Measurements from ENCODE around the gene ARFRP1.

The ARFRP1 gene

DNA sequence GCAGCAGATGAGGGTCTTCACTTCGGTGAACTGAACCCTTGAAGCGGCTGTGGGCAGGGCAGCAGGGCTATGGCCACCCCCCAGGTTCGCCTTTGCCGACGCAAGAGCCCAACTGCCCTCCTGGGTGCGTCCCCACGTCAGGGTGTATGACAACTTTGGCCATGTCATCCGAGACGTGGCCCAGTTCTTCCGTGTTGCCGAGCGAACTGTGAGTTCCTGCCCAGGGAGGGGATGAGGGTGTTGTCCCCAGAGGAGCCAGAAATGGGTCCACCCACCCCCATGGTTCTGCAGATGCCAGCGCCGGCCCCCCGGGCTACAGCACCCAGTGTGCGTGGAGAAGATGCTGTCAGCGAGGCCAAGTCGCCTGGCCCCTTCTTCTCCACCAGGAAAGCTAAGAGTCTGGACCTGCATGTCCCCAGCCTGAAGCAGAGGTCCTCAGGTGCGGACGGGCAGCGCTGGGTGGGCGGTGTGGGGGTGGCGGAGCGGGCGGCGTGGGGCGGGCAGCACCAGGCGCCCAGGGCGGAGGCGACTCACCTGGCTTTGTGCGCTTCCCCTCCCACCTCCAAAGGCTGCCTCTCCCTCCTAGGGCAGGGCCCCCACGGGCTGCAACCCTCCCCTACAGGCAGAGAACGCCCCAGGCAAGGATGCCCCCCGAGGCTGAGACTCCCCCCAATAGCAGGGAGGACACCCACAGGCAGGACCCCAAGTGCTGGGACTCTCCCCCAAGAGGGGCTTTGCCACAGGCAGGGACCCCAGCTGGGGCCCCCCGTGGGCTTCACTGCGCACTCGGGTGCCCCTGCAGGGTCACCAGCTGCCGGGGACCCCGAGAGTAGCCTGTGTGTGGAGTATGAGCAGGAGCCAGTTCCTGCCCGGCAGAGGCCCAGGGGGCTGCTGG is 17.5 kb downstream of the ARFRP1 start:
- DNase-seq = no peak

DNA sequence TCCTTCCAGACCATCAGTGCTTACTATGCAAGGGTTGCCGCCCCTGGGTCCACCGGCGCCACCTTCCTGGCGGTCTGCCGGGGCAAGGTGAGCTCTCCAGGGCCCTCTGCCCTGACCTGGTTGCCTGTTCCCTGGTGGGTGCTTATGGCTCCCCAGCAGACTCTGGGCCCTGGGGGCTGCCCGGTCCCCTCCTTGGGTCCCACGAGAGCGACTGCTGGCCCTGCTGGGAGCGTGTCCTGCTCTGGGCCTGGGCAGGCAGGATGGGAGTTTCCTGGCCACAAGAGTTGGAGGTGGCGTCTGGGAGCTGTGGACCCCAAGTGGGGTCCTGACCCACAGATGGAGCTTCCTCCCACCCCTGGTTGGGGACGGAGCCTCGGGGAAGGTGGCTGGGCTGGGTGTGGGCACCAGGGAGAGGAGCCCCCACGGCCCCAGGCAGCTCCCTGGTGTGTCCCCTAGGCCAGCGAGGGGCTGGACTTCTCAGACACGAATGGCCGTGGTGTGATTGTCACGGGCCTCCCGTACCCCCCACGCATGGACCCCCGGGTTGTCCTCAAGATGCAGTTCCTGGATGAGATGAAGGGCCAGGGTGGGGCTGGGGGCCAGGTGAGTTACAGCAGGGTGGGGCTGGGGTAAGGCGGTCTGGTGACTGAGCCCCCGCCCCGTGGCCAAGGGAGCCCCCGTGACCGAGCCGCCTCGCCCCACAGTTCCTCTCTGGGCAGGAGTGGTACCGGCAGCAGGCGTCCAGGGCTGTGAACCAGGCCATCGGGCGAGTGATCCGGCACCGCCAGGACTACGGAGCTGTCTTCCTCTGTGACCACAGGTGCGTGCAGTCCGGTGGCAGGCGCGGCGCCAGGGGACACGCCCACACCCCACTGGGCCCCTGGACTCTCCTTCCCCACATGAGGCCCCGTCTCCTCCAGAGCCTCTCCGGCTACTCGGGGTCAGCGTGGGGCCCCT is 18.5 kb downstream of the ARFRP1 start:
- DNase-seq = no peak

DNA sequence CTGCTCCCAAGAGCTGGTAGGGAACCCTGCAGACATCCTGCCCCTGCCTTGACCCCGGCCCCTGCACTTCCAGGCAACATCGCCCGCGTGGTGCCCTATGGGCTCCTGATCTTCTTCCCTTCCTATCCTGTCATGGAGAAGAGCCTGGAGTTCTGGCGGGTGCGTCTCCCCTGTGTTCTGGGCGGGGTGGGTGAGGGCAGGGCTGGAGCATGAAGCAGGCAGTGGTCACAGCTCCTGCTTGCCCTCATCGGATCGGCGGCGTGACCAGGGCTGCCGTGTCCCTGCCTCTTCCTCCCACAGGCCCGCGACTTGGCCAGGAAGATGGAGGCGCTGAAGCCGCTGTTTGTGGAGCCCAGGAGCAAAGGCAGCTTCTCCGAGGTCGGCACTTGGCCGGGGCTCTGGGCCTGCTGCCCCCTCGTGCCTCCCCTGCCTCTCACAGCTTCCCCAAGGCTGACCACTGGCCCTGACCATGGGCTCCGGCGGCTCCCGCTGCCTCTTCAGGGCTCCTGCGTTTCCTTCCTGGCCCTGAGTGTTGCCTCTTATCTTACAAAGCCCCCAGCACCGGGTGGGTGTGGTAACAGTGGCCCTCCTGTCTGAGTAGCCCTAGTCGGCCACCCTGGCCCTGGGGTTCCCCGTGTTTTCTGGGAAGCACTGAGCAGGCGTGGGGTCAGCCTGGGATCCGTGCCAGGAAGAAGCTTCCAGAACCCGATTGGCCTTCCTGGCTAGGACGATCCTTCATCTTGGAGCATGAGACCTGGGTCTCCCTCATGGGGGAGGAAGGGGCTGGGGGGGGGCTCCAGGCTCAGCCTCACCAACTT is 19.3 kb downstream of the ARFRP1 start:
- no peak for DNase-seq

DNA sequence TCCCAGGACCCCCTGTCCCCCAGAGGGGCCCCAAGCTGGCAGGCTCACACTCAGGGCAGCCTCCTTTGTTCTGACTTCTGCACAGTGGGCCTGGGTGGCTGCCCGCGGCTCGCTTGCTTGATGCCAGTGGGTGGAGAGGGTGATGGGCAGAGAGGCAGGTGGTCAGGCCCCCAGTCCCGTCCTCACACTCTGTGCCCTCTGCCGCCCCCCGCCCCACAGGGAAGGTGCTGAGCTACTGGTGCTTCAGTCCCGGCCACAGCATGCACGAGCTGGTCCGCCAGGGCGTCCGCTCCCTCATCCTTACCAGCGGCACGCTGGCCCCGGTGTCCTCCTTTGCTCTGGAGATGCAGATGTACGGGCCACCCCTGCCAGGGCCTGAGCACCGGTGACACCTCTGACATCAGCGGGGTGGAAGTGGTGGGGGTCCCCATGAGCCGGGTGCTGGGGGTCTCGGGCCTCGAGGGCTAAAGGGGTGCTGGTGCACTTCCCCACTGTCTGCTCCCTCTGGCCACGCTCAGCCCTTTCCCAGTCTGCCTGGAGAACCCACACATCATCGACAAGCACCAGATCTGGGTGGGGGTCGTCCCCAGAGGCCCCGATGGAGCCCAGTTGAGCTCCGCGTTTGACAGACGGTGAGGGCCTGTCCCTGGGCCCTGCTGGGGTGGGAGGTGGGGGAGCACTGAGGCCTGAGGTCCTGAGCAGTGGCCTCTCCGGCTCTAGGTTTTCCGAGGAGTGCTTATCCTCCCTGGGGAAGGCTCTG is 20.2 kb downstream of the ARFRP1 start:
- DNase-seq = no peak

DNA sequence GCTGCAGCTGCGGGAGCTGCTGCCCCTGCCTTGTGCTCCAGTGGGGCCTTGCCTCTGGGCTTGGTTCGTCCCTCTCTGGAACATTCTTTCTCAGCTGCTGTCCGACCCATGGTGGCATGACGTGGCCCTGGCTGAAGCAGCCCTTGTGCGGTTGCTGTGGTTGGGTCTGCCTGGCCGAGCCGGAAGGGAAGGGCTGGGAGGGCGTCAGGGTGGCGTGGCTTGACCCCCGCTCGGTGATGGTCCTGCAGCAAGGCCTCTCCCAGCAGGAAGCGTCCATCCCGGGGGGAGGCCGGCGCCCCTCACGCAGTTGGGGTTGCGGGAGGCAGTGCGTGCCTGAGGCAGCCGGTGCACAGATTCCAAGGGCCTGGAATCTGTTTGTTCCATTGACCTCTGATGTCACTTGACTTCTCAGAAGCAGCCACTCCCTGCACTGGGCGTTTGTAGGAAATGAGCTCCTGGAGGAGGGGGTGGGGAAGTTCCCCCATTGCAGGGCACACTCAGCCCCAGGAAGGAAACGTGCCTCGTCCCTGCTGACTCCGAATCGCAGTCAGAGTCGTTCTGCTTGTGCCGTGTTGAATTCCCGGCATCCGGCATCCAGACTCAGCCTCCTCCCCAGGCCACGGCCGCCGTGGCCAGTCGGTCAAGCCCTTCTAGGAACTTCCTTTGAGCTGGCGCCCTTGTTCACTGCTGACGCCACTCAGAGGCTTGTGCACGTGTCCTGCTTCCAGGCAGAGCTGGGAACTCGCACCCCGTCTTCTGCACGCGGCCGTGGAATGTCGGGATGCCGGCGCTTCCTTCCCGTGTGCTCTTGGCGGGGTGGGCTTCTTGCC is 21.1 kb downstream of the ARFRP1 start:
- peak; percentile 64 for DNase-seq

DNA sequence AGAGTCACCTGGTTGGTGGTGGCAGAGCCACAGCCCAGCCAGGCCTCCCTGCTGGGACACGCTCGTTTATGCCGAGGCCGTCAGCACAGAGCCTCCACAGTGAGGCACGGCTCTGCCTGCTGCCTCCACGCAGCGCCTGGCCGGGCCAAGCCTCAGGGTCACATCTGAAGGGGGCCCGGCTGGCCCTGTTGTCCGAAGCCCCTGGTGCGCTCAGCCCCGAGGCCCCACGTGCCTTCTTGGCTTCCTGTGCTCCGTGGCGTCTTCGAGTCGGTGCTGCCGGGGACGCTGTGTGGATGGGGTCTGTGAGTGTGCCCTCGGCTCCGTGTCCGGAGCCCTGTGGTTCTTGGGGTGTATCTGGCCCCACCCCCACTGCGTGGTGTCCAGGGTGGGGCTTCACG is 21.7 kb downstream of the ARFRP1 start:
- DNase-seq = no peak

DNA sequence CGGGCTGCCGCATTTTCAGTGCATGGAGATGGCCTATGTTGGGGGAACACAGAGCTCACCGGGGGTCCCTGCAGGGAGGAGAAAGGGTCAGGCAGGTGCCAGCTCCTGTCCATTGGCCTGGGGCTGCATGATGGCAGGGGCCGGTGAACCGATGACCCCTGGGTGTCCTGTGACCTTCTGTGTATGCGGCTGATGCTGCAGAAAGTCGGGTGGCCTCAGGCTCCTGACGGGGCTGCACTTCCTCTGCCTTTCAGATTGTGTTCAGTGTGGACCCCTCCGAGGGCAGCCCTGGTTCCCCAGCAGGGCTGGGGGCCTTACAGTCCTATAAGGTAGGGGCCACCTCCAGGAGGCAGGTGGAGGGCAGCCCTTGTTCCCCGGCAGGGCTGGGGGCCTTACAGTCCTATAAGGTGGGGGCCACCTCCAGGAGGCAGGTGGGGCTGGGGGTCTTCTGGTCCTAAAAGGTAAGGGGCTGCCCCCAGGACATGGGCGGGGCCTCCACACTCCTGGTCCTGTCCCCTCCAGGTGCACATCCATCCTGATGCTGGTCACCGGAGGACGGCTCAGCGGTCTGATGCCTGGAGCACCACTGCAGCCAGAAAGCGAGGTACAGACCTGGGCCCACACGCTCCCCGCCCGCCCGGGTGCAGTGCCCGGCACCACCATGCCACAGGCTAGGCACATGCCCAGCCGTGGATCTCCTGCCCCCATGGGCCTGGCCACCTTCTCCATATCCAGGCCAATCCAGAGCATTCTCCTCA is 22.3 kb downstream of the ARFRP1 start:
- no peak for DNase-seq

DNA sequence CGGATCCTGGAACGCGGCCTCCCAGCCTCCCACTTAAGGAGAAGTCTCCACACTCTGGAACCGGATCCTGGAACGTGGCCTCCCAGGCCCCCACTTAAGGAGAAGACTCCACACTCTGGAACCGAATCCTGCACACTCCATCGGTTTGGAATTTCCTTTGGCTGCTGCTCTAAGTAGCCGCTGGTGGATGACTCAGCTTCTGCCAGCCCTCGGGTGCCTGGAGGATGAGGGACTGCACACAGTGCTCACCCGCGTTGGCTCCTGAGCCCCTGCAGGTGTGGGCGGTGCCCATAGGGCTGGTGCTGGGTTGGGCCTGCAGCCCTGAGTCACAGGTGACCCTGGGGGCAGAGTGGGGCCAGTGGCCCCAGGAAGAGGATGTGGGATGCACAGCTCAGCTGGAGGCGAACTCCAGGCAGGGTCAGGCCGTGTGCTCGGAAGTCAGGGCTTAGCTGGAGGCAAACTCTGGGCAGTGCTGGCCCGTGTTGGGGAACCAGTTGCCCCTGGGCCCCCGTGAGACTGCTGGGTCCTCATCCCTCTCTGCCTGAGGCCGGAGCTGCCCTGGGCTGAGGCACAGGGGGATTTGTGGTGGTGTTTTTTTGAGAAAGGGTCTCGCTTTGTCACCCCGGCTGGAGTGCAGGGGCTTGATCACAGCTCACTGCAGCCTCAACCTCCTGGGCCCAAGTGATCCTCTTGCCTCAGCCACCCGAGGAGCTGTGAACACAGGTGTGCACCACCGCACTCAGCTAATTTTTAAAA is 25.2 kb downstream of the ARFRP1 start:
- DNase-seq = no peak

DNA sequence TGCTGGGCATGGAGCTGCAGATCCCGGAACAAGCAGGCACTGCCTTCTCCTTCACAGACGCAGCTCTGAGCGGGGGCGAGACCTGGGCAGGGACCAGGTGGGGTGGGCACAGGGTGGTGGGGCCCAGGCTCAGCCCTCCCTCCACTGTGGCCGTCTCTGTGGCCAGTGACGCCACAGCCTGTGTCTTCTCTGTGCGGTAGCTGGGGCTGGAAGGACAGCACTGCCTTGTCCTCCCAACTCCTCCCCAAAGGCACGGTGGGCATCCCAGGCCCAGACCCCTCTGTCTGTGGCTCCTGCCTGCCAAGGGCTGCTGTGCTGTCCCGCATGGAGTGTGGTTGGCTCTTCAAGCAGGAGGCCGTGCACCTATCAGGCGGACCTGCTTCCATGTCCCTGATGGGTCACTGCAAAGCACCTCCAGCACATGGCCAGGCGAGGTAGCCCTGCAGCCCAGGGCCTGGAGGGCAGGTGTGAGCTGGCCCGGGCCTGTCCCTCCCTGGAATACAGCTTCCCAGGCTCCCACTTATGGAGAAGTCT is 26.1 kb downstream of the ARFRP1 start:
- DNase-seq = no peak

DNA sequence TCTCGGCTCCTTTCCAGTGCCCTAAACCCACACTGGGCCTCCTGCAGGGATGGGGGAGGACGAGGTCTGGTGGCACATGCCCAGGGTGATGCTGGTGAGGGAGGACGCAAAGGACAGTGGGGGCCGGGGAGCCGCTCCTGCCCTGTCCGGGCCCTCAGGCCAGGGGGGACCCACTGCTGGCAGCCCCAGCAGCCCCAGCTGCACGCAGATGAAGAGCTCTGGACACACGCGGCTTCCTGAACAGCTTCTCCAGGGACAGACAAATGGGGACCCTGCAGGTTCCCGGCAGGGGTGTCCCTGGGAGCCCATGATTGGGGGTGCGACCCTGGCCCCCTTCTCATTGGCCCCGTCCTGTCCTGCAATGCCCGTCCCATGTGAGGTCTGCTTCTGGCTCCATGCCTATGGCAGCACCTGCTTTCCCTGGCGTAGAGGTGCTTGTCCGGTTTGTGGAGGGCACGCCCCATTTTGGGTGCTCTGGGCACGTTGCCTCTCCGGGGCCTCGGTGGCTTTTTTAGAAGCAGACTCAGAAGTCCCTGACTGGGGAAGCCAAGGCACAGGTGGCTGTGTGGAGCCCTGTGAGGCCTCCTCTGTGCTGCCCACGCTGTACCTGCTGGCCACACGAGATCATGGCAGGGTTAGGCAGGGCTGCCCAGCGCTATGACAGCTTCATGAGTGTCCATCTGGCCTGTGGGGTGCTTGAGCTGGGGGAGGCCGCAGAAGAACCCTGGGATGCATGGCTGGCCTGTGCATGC is 26.7 kb downstream of the ARFRP1 start:
- DNase-seq = no peak

DNA sequence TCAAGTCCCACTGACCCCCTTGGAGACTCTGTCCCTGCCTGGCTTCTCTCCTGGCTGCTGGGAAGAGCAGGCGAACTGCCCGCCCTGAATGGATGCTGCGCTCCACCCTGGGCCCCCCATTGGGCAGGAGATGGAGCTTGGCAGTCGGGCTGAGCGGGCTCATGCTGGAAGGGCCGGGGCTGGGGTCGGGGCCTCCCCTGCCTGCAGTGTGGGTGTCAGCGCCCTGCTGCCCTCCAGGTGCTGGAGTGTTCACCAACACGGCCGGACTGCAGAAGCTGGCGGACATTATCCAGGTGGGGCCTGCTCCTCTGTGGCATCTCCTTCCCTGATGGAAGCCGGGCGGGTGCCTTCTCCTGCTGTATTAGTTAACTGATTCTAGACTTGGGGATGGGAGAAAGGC is 27.3 kb downstream of the ARFRP1 start:
- no peak for DNase-seq

DNA sequence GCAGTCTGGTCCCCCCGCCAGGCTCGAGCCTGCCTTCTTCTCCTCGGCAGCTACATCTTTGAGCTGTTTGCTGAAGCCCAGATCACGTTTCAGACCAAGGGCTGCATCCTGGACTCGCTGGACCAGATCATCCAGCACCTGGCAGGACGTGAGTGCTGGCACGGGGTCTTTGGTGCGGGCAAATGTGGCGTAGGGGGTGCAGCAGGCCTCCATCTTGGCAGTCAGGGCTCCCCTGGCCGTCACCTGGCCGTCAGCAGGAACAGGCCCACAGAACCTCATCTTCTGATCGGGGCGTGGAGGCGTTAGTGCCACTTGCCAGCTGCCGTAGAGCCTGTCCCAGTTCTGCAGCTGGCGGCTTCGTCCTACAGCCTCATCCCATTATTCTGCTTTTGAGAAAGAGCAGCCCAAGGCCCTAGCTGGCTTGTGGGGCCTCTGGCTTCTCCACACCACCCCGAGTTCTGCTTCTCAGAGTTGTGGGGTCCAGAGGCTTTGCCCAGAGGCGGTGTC is 27.9 kb downstream of the ARFRP1 start:
- DNase-seq = no peak

DNA sequence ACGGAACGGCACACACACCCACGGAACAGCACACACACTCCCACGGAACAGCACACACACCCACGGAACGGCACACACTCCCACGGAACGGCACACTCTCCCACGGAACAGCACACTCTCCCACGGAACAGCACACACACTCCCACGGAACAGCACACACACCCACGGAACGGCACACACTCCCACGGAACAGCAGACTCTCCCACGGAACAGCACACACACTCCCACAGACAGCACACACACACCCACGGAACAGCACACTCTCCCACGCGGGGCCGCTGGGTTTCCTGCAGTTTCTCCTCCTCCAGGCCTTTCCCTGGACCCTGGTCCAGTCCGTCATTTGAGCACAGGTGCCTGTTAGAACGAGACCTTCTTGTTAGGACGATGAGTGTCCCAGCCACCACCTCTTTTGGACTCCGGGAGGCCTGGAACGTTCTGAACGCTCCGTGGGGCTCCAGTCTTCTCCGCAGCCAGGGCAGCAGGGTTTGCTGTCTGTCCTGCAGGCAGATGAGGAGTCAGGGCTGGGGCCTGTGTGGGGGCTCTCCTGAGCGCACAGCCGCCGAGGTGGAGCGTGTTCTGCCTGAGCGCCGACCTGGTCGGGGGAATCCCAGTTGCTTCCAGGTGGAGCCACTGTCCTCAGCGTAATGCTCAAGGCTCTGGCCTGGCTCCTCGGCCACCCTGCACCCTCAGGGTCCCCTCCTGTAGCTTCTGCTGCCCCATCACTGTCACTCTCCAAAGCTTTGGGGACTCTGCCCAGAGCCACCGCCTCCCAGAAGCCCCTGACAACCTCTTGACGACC is 28.9 kb downstream of the ARFRP1 start:
- DNase-seq = no peak

DNA sequence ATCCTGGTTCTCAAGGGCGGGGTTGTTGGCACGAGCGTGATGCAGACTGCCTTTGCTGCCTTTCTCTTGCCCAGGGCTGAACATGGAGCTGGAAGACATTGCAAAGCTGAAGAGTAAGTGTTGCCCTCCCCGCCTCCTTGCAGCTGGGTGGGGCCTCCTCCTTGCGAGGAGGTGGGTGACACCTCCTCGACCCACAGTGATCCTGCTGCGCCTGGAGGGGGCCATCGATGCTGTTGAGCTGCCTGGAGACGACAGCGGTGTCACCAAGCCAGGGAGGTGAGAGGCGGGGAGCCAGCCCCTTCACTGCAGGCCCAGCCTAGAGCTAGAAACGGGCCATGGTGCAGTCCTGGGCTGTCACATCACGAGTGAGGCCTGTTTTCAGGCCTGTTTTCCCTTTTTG is 29.7 kb downstream of the ARFRP1 start:
- DNase-seq = no peak

DNA sequence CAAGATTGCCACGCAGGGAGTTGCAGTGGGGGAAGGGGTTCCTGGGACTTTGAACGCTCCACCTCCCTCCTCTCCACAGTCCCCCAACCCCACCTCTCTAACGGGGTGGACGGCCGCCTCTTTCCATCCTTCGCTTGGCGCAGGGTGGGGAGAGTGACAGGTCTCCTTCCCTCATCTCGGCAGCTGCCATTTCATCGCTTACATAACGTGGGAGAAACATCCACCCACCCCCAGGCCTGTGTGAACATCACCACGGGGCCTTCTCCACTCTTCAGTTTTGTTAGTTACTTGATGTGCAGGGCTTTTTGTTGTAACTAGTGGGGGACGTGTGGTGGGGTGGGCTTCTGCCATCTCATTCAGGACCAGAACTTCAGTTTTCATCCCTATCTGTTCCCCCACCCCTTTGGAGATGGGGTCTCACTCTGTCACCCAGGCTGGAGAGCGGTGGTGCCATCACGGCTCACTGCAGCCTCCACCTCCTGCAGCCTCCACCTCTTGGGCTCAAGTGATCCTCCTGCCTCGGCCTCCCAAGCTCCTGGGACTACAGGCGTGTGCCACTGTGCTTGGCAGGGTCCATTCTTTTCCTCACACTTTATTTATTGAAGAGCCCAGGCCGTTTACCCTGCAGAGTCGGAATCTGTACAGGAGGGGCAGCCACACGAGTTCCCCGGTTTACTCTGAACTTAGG is 32.0 kb downstream of the ARFRP1 start:
- DNase-seq = no peak

DNA sequence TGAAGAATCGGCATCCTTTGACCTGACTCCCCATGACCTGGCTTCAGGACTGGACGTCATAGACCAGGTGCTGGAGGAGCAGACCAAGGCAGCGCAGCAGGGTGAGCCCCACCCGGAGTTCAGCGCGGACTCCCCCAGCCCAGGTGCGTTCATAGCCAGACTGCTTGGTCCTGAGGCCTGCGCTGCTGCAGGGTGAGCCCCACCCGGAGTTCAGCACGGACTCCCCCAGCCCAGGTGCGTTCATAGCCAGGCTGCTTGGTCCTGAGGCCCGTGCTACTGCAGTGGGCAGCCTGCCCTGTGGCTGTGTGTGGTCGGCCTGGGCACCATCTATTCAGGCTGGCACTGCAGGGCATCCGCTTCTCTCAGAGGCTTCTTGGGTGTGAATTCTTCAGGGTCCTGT is 33.8 kb downstream of the ARFRP1 start:
- no peak for DNase-seq

DNA sequence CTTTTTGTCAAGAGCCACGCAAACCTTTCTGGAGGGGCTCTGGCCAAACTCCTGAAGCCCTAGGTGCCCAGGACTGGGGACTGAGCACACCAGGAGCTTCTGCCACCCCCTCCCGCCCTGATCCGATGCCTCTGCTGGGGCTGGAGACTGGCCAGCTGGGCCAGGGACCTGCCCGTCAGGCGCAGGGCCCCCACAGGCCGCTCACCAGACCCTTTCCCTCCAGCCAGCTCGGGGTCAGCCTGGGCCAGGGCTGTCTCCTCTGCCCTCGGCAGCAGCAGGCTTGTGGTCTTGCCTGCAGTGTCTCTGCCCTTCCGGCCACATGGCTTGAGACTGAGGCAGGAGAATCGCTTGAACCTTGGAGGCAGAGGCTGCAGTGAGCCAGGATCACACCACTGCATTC is 35.1 kb downstream of the ARFRP1 start:
- no peak for DNase-seq
